Lower lobe of right lung (tissue), 2 donors: ENCODE results near the gene CCNY. TPM values are rescaled to one million over a fixed set of nuclear protein-coding genes. Genes with fewer than 3 reads are reported as not detected.
A peak's percentile ranks its signal among the peaks of the same experiment; 100 is the strongest.

Experiments used
- ATAC-seq, 2 donors: fragments of 200-7000 bp; cut with Tn5 transposase; one replicate each; pipeline ENCODE4 v1.9.1; 2020 to 2022; ENCODE audit warnings: mild to moderate bottlenecking in 2 of 2, moderate library complexity in 2 of 2
- DNase-seq: peaks from one replicate; pipeline ENCODE4 v3.0.0-alpha.2; 2020
- H3K27ac ChIP-seq: fragments of 200-600 bp; one replicate; pipeline ENCODE4 v1.8.0; 2022
- H3K27me3 ChIP-seq: fragments of 200-600 bp; one replicate; pipeline ENCODE4 v1.8.0; 2022; ENCODE audit warnings: low read depth
- H3K36me3 ChIP-seq: fragments of 200-600 bp; one replicate; pipeline ENCODE4 v1.8.0; 2022; ENCODE audit warnings: mild to moderate bottlenecking
- H3K4me1 ChIP-seq: fragments of 200-600 bp; one replicate; pipeline ENCODE4 v1.8.0; 2022
- H3K4me3 ChIP-seq: fragments of 200-600 bp; one replicate; pipeline ENCODE4 v1.8.0; 2022; ENCODE audit warnings: mild to moderate bottlenecking
- H3K9me3 ChIP-seq: fragments of 200-600 bp; one replicate; pipeline ENCODE4 v1.8.0; 2022
- CTCF ChIP-seq: fragments of 200-600 bp; IDR thresholded peaks from one replicate; pipeline ENCODE4 v1.8.0; 2022; ENCODE audit warnings: antibody characterized with exemption, mild to moderate bottlenecking
- intact Hi-C: fragments of 100-400 bp; cut with DNase I; formaldehyde crosslinking; loops from one replicate; pipeline ENCODE4 v1.11.0; 2022
- long read RNA-seq: library from polyadenylated mRNA; unstranded; transcript quantifications from one replicate; pipeline ENCODE4 v2.0.0, GENCODE V29; 2021
- total RNA-seq: library from RNA; stranded (reverse); fragmentation: NEBNext Ultra II Directional; extraction: Animal tissue kit (Norgen Biotek cat#: 25700); gene quantifications from one replicate; pipeline ENCODE4 v1.2.1, GENCODE V29; 2021
- donor health status: DM: no; HTN: yes; CAD: no; lungs with severe emphysema.

Gene CCNY
- 64.5 TPM for total RNA-seq
- long read RNA-seq, full-length matches to known transcripts: 162 of 241 reads
- long read RNA-seq, partial matches to known transcripts: 5 of 241 reads
- long read RNA-seq, other reads (novel, unspliced or antisense): 74 of 241 reads

DNA sequence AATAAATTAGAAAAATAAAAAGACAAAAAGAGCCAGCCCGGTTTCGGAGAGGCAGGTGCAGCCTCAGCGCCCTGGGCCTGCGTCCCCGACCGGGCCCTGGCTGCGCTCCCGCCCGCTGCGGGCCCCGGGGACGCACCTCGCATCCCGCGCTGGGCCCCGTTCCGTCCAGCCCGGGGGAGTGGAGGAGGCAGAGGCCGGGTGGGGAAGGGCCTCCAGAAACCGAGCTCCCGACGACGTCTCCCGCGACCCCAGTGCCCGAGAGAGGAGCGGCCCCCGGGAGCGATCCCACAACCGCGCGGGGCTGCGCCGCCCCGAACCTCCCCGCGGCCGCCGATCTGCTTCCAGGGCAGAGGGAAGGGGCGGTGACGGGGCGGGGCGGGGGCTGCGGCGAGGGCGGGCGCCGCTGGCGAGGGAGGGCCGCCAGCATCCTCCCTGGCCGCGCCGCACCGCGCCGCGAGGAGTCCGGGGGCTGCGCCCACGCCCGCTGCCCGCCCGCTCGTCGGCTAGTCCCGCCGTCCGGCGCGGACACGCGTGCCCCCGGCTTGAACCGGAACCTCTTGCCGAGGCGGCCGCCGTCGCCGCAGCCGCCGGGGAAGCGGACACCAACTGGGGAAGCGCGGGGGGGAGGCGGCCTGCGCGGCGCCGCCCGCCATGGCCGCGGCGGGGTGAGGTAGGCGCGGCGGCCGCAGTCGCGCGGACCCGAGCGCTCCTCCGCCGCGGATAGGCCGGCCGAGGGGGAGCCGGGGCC lies at the start of gene CCNY:
TSS of gene CCNY (plus strand) at position 426 of the 748 bp plus-strand sequence. CDS start 545 bp downstream, outside the sequence.
- peaks cover 78% of the 10 kb centered on the region for H3K4me1 ChIP-seq
- TF ChIP-seq CTCF: no peak
- H3K27ac ChIP-seq: peak within 1 kb of the TSS; percentile 88
- DNase-seq: peak; percentile 88
- H3K27me3 ChIP-seq: no peaks in the 10 kb centered on the region
- H3K36me3 ChIP-seq: no peaks in the 10 kb centered on the region
- ATAC-seq: peak; percentile 93
- H3K9me3 ChIP-seq: no peaks in the 10 kb centered on the region
- H3K4me3 ChIP-seq: peak within 1 kb of the TSS; percentile 99
- intact Hi-C loops: no loop called here

DNA sequence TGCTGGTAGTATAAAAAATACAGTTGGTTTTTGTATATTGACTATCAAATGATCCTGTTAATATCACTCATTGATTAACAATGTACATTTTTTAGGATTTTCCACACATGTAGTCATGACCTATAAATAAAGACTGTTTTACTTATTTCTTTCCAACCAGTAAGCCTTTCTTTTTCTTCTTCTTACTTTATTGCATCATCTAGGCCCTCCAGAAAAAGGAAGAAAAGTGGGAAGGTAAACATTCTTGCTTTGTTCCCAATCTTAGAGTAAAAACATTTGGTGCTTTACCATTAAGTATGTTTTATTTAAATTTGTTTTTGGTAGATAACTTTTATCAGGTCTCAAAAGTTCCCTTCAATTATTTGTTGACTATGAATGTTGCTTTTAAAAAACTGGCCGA lies 47.1 kb upstream of the CCNY start:
- no peaks in the 10 kb centered on the region for H3K36me3 ChIP-seq
- TF ChIP-seq CTCF: no peak
- no peaks in the 10 kb centered on the region for H3K27me3 ChIP-seq
- DNase-seq (no peak), ATAC-seq (no peak)
- H3K27ac ChIP-seq: no peak overlapping the region
- intact Hi-C loops: no loop called here
- no peak overlapping the region for H3K4me3 ChIP-seq
- no peaks in the 10 kb centered on the region for H3K4me1 ChIP-seq
- no peaks in the 10 kb centered on the region for H3K9me3 ChIP-seq

DNA sequence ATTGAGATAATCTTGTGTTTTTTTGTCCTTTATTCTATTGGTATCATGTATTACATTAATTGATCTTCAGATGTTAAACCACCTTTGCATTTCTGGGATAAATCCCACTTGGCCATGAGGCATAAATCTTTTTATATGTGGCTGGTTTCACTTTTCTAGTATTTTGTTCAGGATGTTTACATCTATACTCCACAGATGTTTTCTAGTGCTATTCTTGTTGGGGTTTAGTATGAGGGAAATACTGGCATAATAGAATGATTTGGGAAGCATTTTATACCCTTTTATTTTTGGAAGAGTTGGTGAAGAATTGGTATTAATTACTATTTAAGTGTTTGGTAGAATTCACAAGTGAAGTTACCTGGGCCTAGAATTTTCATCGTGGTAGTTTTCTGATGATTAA lies 41.8 kb upstream of the CCNY start:
- no peak for ATAC-seq

DNA sequence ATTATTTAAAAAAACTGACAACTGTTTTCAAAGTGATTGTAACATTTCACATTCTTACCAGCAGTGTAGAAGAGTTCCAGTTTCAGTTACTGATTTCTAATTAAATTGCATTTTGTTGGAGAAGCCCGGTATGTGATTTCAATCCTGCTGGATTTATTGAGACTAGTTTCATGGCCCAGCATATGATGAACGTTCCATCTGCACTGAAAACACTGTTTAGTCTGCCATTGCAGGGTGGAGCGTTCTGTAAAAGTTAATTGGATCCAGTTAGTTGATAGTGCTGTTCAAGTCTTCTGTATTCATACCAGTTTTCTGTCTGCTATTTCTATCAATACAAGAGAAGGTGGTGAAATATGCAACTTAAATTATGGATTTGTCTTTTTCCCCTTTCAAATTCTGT lies 37.3 kb upstream of the CCNY start:
- TF ChIP-seq CTCF: no peak
- DNase-seq: no peak
- no peaks in the 10 kb centered on the region for H3K9me3 ChIP-seq
- no peaks in the 10 kb centered on the region for H3K36me3 ChIP-seq
- H3K4me3 ChIP-seq: no peak overlapping the region
- H3K27ac ChIP-seq: no peak overlapping the region
- intact Hi-C loops: no loop called here
- no peak for ATAC-seq
- H3K27me3 ChIP-seq: no peaks in the 10 kb centered on the region
- no peaks in the 10 kb centered on the region for H3K4me1 ChIP-seq

More for the DNA sequence above, 41.8 kb upstream of the CCNY start:
- DNase-seq: no peak
- Histone ChIP-seq H3K4me3 (no peak overlapping the region), H3K36me3 (no peaks in the 10 kb centered on the region), H3K9me3 (no peaks in the 10 kb centered on the region), H3K4me1 (no peaks in the 10 kb centered on the region), H3K27ac (no peak overlapping the region), H3K27me3 (no peaks in the 10 kb centered on the region)
- no peak for TF ChIP-seq CTCF
- intact Hi-C loops: no loop called here

DNA sequence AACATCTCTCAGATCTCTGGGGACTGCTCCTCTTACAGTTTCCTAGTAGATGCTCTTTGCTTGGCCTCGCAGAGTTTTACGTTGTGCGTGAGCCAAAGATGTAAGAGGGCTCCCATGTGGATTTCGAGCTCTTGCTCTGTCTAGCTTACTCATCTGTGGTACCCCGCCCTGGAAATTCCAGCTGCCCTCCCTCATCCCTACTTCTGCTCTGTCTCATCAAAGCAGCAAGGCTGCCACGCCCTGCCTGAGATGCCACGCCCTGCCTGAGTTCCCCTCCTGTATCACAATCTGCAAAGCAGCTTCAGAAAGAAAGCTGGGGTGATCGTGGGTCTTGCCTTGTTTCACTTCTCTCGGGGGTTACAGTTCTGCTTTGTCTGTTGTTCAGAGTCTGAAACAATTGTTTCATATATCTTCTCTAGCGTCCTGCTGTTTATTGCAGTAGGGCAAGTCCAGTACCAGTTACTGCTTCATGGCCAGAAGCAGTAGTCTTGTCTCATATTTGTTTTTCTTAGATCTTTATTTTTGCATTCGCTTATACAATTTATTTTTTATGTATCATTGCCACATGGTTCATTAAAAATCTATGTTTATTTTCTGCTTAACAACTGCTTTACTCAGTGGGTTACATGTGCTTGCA lies 36.1 kb upstream of the CCNY start:
- DNase-seq (peak; percentile 49), ATAC-seq (peak in 1 of 2 donors; percentile 55)
- Histone ChIP-seq H3K27ac (no peak overlapping the region), H3K9me3 (no peaks in the 10 kb centered on the region), H3K4me1 (no peaks in the 10 kb centered on the region), H3K36me3 (no peaks in the 10 kb centered on the region), H3K27me3 (no peaks in the 10 kb centered on the region), H3K4me3 (no peak overlapping the region)
- intact Hi-C loops: no loop called here
- no peak for TF ChIP-seq CTCF
